Stimulated activated CD4-positive, alpha-beta T cell treated with anti-CD3 and anti-CD28 coated beads, Interleukin-15, amount 100 ng/mL, for 48 hours (primary cell): ENCODE data around the gene RAD9B.
A peak's percentile ranks its signal among the peaks of the same experiment; 100 is the strongest.
"Not testable (repeated sequence)": the region's sequence is repeated elsewhere in the genome, so short reads cannot be mapped to it uniquely, and the experiment has no call there.

Experiments used
- DNase-seq, 2 donors: peaks; one replicate each; pipeline ENCODE4 v3.0.0-alpha.2; 2020; ENCODE audit warnings: low read depth in 2 of 2

The RAD9B gene

DNA sequence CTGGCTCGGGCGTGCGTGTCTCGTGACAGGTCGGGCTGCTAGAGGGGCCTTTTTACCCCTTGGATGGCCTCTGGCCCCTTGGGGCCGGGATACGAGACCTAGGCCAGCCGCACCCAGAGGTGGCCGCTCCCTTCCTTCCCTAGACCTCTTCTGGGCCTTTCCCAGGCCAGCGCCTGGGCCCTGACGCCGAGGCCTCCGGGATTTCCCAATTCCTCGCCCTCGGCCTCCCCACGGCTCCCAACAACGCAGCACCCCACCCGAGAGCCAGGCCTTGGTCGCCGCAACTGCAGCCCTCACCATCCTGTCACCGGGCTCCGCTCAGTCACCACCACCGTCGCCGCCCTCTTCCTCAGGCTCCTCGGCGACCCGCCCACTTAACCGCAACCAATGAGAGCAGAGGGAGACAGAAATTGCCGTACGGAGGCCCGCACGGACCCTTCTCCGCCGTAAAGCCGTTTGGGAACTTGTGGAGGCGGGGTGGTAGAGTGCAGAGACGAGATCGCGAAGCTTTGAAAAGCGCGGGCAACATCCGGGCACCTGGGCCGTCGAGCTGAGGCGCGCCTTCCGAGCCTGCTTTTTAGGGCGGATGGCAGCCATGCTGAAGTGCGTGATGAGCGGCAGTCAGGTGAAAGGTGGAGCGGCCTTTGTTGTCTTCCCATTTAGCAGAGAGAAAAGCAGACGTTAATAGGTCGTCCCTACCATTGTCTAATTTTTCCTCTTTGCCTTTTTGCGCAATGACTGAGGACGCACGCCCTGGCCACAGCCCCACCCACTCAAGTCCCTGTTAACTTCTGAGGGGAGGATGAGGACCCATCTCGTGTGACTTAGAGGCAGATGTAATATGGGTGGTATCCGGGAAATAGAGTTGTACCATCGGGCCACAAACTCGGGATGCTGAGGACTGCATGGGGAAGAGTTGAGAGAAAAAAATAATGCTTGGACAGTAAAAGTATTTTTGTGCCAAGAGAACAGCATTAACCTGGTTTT is at the start of gene RAD9B, which contains the start of gene VPS29:
TSS of gene RAD9B (plus strand) at position 580 of the 987 bp plus-strand sequence. CDS start at position 587, 7 bp downstream.
TSS of gene VPS29 (minus strand) at position 360 of the 987 bp plus-strand sequence. CDS start at position 300, 60 bp downstream.
- DNase-seq = peak; percentile 98 to 99

DNA sequence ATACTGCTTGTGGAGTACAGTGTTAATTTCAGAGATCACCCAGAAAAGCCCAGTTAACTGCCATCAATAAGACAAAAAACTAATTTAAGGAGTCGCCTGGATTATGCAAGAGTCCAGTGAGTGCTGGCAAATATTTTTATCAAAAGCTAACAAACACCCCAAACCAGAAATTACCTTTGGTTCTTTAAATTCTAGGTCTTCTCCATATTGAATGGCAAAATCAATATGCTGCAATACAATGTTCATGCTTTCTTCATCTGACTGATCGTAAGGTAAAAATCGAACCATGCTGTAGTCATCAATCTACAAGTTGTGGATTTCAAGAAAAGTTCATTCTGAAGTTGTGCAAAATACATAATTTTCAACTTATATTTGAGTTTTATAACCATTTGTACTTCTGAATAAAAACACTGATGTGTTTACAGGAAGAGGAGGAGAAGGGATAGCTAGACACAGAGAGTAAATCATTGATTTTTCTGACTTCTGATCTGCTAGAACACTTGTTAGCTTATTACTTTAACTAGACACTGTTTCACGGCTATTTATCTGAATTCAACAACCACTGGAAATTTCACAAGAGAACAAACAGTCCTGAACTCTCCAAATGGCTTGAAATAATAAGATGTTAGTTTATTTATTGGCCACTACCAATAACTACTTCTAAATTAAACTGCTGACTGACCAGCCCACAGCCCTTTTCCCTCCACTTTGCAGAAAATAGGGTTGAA is 48.4 kb upstream of the RAD9B start:
- no peak for DNase-seq

DNA sequence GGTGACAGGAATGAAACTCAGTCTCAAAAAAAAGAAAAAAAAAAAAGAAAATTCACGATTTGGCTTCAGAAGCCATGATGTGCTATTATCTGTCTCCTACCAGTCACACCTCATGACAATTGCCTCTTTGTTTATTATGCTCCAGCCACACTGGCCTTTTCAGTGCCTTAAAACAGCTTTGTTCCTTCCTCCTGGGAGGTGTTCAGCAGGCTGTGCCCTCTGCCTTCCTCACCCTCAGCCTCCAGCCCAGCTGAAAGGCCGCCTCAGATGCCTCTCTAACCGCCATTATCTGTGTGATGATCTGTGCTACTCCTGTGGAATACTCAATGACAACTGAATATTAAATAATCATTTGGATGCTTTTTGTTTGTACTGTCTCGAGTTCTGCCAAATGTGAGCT is 43.4 kb upstream of the RAD9B start:
- no peak for DNase-seq

- not testable (repeated sequence) for DNase-seq
These were observed 40.9 kb upstream of the RAD9B start for GRCh38 chr12:110461189-110461588.

- no peak for DNase-seq
These were observed 37.1 kb upstream of the RAD9B start for GRCh38 chr12:110465024-110465423.

DNA sequence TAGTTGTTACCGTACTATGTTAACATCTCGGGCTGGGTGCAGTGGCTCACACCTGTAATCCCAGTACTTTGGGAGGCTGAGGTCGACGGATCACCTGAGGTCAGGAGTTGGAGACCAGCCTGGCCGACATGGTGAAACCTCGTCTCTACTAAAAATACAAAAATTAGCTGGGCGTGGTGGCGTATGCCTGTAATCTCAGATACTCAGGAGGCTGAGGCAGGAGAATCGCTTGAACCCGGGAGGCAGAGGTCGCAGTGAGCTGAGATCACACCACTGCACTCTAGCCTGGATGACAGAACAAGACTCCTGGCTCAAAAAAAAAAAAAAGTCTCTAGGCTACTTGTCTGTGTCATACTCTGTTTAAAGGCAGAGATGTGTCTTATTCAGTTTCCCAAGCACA is 36.4 kb upstream of the RAD9B start:
- DNase-seq = not testable (repeated sequence)

DNA sequence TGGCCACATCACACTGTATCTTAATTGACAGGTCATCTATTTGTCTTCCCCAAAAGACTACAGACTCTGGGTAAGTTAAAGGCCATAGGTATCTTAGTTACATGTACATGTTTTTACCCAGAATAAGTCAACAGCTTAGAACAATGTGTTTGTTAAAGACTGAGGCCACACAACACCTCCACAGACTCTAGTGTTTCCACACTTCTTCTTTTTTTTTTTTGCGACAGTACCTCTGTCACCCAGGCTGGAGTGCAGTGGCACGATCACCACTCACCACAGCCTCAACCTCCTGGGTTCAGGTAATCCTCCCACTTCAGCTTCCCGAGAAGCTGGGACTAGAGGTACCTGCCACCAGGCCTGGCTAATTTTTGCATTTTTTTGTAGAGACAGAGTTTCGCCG is 35.3 kb upstream of the RAD9B start:
- no peak for DNase-seq

- DNase-seq = no peak
These were observed 34.3 kb upstream of the RAD9B start for GRCh38 chr12:110467847-110468213.

DNA sequence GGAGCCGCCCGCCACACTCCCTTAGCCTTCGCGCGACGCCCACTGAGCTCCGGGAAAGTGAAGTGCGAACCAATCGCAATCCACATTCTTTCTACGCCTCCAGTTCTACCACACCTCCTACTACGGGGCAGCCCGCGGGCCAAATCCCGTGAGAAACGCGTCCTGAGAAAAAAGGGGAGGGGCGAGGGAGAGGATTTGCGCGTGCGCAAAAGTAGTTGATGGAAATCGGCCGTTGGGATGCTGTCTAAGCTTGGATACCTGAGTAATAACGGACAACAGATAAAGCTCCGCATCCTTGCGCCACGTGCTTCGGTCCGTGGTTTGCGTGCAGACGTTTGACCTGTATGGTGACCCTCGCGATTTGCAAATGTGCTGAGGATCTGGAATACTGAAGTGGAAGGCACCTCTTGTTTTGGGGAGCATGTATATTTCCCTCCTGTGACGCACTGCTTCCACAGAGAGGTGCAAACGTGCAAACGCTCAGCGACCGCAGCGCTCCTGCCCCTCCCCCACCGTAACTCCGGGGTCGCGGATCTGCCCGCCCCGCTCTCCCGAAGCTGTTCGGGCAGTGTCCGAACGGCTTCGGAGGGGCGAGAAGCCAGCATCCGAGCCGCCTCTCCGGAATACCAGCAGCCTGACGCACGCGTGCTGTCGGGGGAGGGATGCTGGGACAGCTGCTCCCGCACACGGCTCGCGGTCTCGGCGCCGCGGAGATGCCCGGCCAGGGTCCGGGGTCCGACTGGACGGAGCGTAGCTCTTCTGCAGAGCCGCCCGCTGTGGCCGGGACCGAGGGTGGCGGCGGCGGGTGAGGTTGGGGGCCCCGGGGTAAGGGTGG is 33.7 kb upstream of the RAD9B start, which contains the start of the genes FAM216A and GPN3:
TSS of gene FAM216A (plus strand) at position 632 of the 835 bp plus-strand sequence. CDS start at position 663, 31 bp downstream.
TSS of gene GPN3 (minus strand) at position 44 of the 835 bp plus-strand sequence. CDS start 54 bp downstream, outside the sequence.
- DNase-seq = peak; percentile 93

GRCh38 chr12:110475426-110475825 is 26.7 kb upstream of the RAD9B start:
- no peak for DNase-seq

DNA sequence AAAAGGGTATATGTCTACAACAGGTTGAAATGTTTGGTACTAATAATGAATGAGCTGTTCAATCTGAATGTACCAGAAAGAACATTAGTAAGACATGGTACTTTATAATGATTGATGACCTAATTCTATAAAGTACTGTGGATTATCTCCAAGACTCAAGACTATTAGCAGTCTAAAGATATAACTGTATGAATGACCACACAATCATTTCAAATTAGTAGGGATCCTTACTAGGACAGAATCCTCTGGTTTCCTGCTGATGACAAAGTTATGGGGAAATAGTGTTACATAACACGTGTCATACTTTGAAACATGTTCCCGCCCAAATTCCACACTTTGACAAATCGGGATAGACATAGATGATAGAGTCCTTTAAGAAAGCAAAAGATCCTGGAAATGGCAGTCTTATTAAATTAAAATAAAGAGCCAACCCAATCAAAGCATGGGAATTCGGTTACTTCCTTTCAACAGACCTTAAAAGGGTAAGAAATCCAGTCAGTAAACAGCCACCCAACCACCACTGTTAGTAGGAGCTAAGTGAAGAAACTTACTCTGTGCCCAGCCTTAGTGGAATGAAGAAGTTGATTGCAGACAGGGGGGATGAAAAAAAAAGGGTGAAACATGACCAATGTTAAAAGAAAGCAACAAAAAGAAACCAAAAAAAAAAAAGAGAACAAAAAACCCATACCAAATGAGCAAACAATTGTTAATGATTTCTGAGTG is 3.0 kb upstream of the RAD9B start:
- no peak for DNase-seq

DNA sequence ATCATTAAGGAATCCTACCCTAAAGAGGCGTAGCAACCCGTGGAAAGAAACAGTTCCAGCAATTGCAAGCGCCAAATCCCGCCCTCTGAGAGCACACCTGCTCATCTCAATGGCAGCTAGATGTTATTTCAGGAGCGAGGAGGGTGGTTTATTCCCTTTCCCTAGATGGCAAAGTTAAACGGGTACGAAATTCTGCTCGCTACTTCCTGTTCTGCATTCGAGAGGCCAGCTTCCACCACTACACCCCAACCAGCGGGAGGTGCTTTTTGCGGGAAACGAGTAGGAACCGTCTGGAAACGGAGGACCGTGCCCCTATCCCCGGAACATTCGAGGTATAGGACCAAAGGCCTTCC is 756 bp upstream of the RAD9B start:
- peak in 1 of 2 donors; percentile 4 for DNase-seq

GRCh38 chr12:110503432-110503831 is 1.3 kb downstream of the RAD9B start:
- no peak for DNase-seq

DNA sequence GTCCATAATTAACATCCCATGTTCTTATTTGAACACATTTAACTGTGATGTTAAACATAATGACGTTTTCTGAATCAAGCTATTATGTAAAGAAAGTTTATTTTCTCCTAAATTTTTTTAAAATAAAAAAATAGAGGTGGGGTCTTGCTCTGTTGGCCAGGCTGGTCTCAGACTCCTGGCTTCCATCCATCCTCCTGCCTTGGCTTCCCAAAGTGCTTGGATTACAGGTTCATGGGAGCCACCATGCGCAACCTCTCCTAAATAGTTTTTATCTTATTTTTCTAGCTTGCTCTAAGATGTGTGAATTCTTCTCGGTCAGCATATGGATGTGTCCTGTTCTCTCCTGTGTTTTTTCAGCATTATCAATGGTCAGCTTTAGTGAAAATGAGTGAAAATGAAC is 3.2 kb downstream of the RAD9B start:
- DNase-seq = no peak

GRCh38 chr12:110508071-110508586 is 6.0 kb downstream of the RAD9B start:
- DNase-seq = no peak

- DNase-seq = no peak
These were observed 11.7 kb downstream of the RAD9B start for GRCh38 chr12:110513842-110514241.

DNA sequence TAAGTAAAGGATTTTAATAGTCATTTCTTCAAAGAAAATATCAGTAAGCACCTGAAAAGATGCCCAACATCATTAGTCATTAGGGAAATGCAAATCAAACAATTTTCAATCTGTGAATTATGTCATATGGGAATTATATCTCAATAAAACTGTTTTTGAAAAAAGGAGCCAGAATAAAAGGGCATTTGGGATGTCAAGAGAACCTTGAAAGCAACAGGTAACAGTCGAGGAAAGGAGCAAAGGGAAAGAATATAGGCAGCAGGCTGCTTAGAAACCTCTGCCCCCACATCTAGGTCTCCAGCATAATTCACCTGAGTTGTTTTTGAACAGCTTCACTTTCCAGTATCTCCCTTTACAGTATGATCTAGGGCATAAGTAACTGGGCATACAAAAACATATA is 12.2 kb downstream of the RAD9B start:
- DNase-seq = no peak

GRCh38 chr12:110516995-110517394 is 14.9 kb downstream of the RAD9B start:
- no peak for DNase-seq

DNA sequence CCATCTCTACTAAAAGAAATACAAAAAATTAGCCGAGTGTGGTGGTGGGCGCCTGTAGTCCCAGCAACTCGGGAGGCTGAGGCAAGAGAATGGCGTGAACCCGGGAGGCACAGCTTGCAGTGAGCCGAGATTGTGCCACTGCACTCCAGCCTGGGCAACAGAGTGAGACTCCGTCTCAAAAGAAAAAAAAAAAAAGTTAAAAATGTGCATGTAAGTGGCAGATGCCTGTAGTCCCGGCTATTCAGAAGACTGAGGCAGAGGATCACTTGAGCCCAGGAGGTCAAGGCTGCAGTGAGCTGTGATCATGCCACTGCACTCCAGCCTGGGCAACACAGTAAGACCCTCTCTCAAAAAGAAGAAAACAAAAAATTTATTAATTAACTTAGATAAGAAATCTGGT is 15.9 kb downstream of the RAD9B start:
- not testable (repeated sequence) for DNase-seq

GRCh38 chr12:110520876-110521712 is 19.0 kb downstream of the RAD9B start:
- DNase-seq = peak; percentile 20 to 21
